Measurements from ENCODE around the gene FADS2. TPM values are rescaled to one million over a fixed set of nuclear protein-coding genes. Genes with fewer than 3 reads are reported as not detected.

The FADS2 gene
- polyA plus RNA-seq, 1 donor from 2014 or later: 145 TPM

DNA sequence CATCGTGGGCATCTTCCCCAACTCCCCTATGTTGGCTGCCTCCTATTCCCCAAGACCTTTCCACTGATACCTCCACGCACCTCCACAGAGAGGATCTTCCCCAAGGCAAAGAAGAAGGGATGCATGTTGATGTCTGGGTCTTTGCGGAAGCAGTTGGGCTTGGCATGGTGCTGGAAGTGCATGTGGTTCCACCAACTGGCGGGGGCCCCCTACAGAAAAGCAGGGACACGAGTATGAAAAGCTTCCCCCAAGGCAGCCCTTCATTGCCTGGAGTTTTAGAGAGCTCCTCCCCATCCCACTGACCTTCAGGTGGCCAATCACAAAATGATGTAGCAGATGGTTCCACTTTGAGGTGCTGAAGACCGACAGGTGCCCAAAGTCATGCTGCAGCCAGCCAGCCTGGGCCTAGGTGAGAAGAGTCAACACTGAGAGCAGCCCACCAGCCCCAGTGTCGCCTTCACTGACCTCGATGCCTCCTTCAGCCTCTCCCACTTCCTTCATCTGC lies 17.4 kb upstream of the FADS2 start:
- H3K27ac ChIP-seq (ENCODE audit: low read length): no peak overlapping the region
- H3K9ac ChIP-seq (ENCODE audit: low read length): no peak overlapping the region
- no peak overlapping the region for H3K4me2 ChIP-seq (ENCODE audit: low read length)
- no peaks in the 10 kb centered on the region for H3K9me2 ChIP-seq (ENCODE audit: insufficient read depth, low read length)
- TF ChIP-seq MXI1 (conservative IDR thresholded peaks at IDR 0.05; ENCODE audit: poor library complexity, severe bottlenecking) (no peak), CTCF (IDR thresholded peaks at IDR 0.05; ENCODE audit: poor library complexity, severe bottlenecking) (no peak), EZH2 (IDR thresholded peaks at IDR 0.05; ENCODE audit: borderline replicate concordance, insufficient read depth, low read length, poor library complexity, severe bottlenecking) (no peak), REST (IDR thresholded peaks at IDR 0.05; ENCODE audit: borderline replicate concordance) (no peak), SMC3 (conservative IDR thresholded peaks at IDR 0.05; ENCODE audit: poor library complexity) (no peak), TAF1 (IDR thresholded peaks at IDR 0.05; ENCODE audit: low read depth) (no peak), RAD21 (conservative IDR thresholded peaks at IDR 0.05) (no peak), EP300 (conservative IDR thresholded peaks at IDR 0.05; ENCODE audit: poor library complexity, severe bottlenecking) (no peak), POLR2AphosphoS5 (IDR thresholded peaks at IDR 0.05) (no peak)
- no peaks in the 10 kb centered on the region for H4K20me1 ChIP-seq (ENCODE audit: insufficient read depth)
- H3K79me2 ChIP-seq (replicated peaks; ENCODE audit: insufficient read depth, low read length): peaks cover 11% of the 10 kb centered on the region
- H2AFZ ChIP-seq (ENCODE audit: low read depth, low read length): no peak overlapping the region
- no peak overlapping the region for H3K4me3 ChIP-seq (ENCODE audit: low read length)
- peaks cover 12% of the 10 kb centered on the region for H3K36me3 ChIP-seq (ENCODE audit: insufficient read depth, low read length)
- no peaks in the 10 kb centered on the region for H3K9me3 ChIP-seq (ENCODE audit: low read length)
- H3F3A ChIP-seq (ENCODE audit: insufficient read depth, low read length, poor library complexity, severe bottlenecking): no peaks in the 10 kb centered on the region
- no peaks in the 10 kb centered on the region for H3K27me3 ChIP-seq (ENCODE audit: insufficient read depth, low read depth, low read length)

- Histone ChIP-seq H3F3A (ENCODE audit: insufficient read depth, low read length, poor library complexity, severe bottlenecking) (no peaks in the 10 kb centered on the region), H3K79me2 (replicated peaks; ENCODE audit: insufficient read depth, low read length) (peaks cover 16% of the 10 kb centered on the region), H3K9me2 (ENCODE audit: insufficient read depth, low read length) (no peaks in the 10 kb centered on the region), H3K9me3 (ENCODE audit: low read length) (no peaks in the 10 kb centered on the region), H2AFZ (ENCODE audit: low read depth, low read length) (no peak overlapping the region), H3K27me3 (ENCODE audit: insufficient read depth, low read depth, low read length) (no peaks in the 10 kb centered on the region), H3K36me3 (ENCODE audit: insufficient read depth, low read length) (peaks cover 12% of the 10 kb centered on the region), H3K27ac (ENCODE audit: low read length) (no peak overlapping the region), H3K9ac (ENCODE audit: low read length) (no peak overlapping the region), H3K4me3 (ENCODE audit: low read length) (no peak overlapping the region), H4K20me1 (ENCODE audit: insufficient read depth) (no peaks in the 10 kb centered on the region), H3K4me2 (ENCODE audit: low read length) (no peak overlapping the region)
- TF ChIP-seq REST (IDR thresholded peaks at IDR 0.05; ENCODE audit: borderline replicate concordance) (no peak), SMC3 (conservative IDR thresholded peaks at IDR 0.05; ENCODE audit: poor library complexity) (no peak), RAD21 (conservative IDR thresholded peaks at IDR 0.05) (no peak), CTCF (IDR thresholded peaks at IDR 0.05; ENCODE audit: poor library complexity, severe bottlenecking) (no peak), EZH2 (IDR thresholded peaks at IDR 0.05; ENCODE audit: borderline replicate concordance, insufficient read depth, low read length, poor library complexity, severe bottlenecking) (no peak), TAF1 (IDR thresholded peaks at IDR 0.05; ENCODE audit: low read depth) (no peak), POLR2AphosphoS5 (IDR thresholded peaks at IDR 0.05) (no peak), MXI1 (conservative IDR thresholded peaks at IDR 0.05; ENCODE audit: poor library complexity, severe bottlenecking) (no peak), EP300 (conservative IDR thresholded peaks at IDR 0.05; ENCODE audit: poor library complexity, severe bottlenecking) (no peak)
Measured at GRCh38 chr11:61811831-61812230, 16.3 kb upstream of the FADS2 start.
